Stromal cell of bone marrow (primary cell): ENCODE measurements around the gene RASSF3.

Experiments used
- DNase-seq: peaks from one replicate; pipeline ENCODE4 v3.0.0-alpha.2; 2012; ENCODE audit warnings: low read depth

Gene RASSF3

DNA sequence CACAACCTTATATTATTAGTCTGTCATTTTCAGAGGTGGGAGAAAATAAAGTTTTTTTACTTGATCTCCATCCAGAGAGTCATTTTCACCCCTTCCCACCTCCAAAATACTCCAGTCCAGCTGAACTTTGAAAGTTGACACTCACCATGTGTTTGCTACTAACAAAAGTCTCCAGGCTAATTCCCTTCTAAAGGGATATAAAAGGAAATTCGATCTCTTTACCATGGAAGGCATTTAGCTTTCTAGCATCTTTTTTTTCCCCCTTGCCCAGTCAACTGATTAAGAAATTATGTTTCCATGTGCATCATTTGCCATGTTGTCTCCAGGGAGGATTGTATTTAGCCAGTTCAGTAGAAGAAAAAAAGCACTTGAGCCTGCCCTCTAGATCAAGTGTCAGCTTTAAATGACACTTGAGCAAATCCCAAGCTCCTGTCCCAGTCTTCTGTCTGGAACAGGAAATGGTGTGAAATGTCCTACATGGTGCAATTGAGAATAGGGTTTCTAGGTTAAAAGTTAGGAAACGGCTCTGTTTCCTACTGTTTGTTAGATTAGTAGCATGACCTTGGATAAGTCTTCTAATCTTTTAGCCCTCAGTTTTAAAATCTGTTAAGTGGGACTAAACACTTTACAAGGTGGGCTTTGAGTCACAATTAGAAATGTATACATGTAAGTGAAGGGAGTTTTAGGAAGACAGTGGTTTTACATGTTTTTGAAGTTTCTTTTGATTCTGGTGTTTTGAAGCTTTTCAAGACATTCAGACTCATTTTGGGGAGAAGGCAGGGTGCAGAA, 81.7 kb downstream of the RASSF3 start:
- no peak for DNase-seq

DNA sequence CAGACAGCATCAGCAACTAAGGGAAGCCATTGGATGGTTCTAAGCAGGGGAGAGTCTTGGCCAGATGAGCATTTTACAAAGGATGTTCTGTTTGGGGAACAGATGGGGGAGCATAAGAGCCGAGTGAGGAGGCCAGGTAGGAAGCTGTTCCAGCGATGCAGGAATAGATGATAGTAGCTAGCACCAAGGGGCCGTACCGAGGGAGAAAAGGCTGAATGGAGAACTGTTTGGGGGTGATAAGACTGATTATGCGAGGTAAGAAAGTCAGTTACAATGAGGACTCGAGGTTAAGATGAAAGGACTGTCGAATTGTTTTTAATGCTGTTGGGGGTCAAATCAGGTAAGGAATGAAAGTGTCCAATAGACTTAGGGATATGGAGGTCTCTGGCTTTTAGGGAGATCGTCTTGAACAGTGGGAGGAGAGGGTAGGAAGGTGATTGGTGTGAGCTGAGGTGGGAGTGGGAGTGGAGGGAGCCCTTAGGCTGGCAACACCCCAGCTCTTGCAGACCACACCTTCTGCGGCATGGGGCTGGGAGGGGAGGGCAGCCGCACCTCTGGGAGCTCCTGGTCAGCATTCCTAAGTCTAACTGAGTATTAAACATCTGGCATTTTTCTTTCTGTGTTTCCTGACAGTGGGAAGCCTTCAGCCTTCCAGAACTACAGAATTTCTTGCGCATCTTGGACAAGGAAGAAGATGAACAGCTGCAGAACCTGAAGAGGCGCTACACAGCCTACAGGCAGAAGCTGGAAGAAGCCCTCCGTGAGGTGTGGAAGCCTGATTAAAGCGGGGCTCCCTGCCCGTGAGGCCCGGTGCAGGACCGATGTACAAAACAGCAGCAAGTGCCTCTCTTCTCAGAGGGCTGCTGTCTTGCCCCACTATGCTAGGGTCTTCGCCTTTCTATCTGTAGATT, 84.1 kb downstream of the RASSF3 start:
- no peak for DNase-seq

DNA sequence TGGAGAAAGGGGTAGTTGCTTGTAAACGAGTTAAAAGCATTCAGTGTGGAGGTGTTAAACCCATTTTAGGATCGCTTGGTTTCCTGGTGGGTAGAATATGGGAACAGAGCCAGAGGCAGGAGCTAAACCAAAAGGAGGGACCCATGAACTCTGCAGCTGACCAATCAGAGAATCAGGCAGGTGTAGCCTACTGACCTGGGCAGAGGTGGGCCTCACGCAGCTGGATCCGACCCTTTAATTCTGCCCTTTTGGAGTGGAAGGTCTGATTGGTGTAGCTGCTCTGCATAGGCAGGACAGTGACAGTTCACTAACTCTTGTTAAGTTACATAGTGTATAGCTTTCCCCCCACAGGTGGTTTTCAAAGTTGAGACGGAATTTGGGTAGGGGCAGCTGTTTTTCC, 85.3 kb downstream of the RASSF3 start:
- no peak for DNase-seq

DNA sequence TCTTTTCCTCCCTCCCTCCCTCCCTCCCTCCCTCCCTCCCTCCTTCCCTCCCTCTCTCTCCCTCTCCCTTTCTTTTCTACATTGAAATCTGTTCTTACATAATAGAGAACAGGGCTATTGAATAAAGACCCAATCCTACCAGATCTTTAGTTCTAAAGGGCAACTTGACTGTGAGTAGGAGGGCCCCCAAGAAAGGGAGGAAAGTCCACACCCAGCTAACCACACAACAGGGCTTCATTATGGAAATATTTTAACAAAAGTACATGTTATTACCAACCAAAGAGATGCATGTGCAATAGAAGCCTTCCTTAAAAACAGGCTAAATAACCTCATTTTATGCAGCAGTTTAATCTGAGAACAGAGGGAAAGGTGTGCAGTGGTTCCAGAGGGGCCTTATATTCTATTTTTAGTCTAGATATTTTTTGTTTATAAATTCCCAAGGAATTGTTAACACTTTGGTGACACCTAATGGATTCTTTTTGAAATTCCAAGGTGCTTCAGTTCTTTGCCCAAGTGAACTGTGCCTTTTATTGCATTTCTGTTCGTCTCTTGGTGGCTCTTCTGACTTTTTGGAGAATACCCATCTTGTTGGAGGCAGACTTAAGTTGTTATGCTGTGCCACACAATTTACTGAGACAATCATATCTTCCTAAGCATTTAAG, 85.9 kb downstream of the RASSF3 start:
- DNase-seq, result no peak

DNA sequence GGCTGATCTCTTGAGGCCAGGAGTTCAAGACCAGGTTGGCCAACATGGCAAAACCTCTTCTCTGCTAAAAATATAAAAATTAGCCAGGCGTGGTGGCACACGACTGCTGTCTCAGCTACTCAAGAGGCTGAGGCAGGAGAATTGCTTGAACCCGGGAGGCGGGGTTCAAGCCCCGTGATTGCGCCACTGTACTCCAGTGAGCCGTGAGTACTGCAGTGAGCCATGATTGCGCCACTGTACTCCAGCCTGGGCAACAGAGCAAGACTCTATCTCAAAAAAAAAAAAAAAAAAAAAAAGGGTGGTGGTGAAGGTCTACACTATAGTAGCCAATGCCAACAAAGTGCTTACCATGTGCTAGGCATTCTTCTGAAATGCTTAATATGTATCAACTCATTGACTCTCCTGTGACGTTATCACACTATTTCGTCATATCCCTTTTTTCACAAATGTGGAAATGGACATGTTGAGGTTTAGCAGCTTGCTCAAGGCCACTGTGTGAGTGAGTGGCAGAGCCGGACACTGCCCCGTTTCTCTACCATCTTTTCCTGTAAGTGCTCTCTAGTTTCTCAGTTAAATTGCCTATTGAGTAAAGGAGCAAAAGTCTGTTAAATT, 89.3 kb downstream of the RASSF3 start:
- no peak for DNase-seq

DNA sequence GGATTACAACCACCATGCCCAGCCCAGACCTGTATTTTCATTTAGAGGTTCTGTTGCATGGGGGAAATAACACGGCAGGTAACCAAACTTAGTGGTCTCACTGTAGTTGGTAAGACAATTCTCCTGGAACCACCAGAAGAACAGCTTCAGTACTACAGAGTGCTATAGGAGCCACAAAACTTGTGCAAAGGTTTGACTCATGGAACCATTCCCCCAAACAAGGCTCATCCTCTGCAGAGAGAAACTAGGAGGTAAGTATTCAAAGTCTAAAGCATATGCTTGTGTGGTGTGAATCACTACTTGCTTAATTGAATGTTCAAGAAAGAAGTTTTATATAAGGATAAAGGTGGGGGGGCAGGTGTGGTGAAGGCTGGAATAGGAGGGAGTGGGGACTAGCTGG, 90.2 kb downstream of the RASSF3 start:
- DNase-seq, result no peak

DNA sequence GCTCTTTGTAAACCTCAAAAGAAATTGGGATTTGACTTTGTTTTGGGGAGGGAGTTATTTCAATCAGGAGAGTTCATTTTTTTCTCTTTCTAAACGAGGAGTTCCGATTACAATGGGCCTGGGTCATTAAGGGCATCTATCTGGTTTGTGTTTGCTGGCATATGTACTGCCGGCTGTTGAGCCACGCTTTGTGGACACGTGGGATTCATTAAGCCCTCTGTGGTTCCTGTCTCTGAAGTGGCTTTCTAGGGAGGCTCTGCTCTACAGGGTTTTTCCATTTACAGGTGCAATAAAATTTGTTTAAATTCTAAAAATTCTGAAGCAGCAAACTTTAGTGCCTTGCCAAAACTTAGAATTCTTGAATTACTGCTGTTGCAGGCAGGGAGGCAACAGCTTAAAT, 91.0 kb downstream of the RASSF3 start:
- DNase-seq, result no peak

DNA sequence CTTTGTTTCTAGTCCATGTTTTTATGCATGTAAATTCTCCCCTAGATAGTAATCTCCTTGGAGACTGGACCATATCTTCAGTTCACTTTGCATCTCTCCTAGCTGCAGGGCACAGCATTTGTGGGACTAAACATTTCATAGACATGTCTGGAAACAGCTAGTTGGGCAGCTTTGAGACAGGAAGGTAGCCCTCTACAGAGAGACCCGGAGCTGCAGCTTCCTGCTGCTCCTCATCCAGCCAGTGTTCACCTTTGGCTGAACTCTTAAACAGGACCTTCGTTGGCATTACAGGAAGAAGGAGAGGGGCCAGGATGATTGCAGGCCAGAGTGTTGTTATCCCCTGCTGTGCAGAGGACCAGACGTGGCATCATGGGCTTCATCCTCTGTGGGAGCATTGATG, 96.0 kb downstream of the RASSF3 start:
- DNase-seq, result no peak

DNA sequence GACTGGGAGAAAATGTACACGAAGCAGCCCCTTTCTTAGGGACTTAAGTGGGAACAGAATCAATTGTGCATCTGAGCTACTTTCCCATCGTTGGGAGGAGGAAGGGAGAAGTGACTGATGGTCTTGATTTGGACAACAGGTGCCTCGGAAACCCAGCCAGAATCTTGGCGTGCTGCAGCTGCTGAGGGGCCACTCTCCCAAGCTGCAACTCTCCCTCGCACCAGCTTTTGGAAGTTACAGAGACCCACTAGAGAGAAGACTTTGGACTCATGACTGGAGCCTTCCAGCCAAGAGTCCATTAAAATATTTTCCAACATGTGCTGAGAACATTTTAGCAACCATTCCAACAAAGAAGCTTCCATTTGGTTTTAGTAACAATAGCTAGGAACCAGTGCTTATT, 96.6 kb downstream of the RASSF3 start:
- no peak for DNase-seq

DNA sequence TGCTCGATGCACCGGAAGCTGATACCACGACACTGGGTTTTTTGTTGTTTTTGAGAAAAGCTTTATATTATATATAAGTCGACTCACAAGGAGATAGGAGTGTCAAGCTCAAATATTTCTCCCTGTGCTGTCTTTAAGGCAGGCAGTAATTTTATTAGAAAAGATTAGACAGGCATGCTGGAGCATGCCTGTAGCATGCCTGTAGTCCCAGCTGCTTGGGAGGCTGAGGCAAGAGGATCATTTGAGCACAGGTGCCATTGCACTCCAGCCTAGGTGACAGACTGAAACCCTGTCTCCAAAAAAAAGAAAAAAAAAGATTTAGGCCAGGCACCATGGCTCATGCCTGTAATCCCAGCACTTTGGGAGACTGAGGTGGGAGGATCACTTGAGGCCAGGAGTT, 97.1 kb downstream of the RASSF3 start:
- DNase-seq, result no peak

DNA sequence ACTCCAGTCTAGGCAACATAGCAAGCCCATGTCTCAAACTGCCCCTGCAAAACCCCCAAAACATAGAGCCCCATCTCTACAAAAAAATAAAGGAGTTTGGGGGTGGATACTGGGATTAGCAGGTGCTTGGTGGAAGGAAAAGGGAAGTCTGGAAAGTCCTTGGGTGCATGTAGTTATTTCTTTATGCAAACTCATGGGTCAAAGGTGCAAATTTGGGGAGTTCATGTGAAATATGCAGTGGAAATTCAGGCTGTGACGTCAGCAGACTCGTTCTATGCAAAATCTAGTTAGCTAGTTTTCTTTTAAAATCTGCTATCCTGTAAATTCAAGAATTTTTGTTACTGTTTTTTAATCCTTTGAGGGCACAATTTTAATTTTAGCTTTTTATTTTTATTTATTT, 97.6 kb downstream of the RASSF3 start:
- DNase-seq, result no peak

DNA sequence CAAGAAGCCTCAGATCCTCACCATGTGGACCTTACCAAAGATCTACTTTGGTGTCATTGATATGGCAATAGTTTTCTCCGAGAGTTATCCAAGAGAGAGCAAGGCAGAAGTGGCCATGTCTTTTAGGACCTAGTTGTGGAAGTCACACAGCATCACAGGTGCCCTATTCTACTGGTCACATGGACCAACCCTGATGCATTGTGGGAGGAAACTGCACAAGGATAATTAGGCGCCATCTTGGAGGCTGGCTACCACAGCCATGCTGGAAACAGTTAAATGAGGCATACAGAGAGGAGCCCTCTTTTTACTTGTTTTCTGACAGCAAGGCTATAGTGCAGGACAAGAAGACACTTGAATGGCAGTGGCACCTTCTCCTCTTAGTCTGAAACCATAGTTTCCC, 99.1 kb downstream of the RASSF3 start:
- no peak for DNase-seq

DNA sequence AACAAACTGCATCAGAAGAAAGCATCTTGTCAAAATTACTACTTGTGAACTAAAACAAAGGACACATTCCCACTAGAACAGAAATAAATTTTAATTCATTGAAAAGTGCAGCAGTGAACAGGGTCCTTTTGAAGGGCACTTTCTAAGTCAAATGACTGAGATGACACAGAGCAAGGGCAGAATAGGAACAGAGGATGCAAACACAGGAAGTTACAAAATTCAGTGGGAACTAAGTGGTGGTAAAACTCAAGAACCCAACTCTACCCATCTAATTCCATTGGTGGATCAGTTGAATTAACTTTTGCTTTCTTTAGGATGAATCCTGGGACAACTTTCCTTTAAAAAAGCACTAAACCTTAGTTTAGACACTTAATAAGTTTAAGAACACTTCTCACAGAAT, 103.1 kb downstream of the RASSF3 start:
- no peak for DNase-seq

DNA sequence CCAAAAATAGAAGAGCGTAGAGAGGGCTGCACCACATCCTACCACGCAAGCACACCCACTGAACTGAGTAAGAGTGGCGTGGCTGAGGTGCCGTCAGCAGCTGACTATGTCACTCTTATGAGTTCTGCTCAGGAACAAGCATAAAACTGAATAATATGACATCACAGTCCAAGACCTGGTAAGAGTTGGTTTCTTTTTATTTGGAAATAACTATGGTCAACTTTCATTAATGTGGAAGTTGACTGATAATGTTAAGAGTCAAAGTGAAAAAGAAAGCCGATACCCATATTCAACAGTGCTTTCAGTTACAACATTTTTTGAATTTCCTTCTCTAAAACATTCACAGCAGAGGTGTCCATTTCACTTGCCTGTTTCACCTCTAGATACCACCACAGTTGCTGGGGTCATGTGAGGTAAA, 104.3 kb downstream of the RASSF3 start:
- DNase-seq, result no peak

DNA sequence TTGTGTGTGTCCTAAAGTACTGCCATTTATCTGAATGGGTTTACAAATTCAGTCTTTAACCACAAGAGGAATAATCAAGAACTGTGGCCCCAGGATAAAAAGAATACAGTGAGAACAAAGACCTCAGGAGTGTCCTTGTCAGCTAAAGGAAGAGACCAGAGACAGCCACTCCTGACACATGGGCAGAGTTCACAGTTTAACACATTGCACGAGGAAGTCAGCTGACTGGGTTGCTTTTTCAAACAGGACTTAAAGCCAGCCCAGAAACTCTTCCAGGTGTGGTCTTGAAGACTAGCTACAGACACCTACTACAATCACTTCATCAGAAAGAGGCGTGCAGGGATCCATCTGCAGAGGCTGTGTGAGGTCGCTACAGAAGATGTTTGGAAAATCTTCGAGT, 106.1 kb downstream of the RASSF3 start:
- no peak for DNase-seq

DNA sequence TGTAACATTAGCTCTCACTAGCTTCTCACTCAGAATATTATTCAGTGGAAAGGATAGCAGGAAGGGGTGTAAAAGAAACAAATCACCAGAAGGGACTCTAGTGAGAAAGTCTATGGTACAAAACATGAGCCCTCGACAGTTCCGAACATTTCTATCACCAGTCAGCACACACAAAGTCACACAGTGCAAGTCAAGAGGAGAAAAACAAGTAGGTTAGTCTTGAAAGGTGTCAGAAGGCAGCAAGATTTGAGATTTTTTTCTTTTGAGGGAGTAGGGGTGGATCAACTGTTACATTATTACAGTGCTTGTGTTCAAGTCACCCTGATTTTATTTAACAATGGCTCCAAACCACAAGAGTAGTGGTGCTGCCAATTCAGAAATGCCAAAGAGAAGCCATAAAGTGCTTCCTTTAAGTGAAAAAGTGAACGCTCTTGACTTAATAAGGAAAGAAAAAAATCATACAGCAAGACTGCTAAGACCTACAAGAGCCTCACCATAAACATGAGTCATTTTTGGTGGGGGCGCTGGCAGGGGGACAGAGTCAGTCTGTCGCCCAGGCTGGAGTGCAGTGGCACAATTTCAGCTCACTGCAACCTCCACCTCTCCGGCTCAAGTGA, 106.7 kb downstream of the RASSF3 start:
- DNase-seq, result no peak

DNA sequence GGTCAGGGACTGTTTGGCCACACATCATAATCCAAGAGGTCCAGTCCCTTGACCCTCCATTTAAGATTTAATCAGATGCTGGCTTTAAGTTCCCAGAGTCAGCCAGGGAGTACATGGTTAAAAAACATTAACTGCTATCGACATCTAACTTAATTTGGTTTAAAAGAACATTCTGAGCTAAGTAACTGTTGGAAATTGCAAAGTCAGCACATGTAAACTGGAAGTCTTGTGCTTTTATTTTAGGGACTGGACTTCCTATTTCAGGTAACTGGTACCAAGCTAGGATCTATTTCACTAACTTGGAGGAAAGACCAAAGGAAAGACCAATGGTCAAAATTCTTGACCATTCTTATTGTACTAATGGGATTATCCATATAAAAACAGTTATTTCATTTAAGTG, 108.4 kb downstream of the RASSF3 start:
- no peak for DNase-seq

DNA sequence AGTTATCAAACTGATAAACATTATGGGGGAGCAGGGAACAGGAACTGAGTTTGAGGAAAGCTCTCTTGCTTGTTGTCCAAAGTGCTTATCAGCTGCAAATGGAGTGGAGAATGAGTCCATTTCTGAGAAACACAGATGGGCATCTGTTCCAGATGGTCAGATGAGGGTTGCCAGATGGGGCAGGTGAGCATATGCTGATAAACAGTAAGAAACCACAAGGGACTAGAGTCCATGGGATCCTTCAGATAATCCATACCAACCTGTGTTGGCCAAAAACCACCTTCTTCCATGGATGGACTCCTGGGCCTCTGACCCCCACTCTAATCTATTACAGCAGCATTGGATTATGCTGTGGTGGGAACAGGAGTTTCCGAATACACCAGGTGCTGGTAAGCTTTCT, 110.6 kb downstream of the RASSF3 start:
- no peak for DNase-seq

DNA sequence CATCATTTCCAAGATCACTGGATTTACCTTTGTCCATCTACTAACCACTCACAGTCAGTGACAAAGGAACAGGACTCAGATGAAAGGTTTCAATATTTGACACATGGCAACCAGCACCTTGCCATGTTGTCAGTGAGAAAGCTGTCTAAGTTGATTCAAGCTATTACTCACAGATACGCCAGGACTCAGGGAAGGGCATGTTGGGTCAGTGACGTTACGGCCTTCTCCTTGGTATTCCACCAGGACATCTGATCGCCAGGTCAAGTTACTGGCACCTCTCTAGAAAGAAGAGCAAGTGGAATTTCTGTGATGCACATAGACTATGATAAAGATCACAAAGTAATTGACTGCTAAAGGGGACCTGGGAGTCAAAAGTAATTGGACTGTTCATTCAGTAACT, 112.5 kb downstream of the RASSF3 start:
- DNase-seq, result no peak

DNA sequence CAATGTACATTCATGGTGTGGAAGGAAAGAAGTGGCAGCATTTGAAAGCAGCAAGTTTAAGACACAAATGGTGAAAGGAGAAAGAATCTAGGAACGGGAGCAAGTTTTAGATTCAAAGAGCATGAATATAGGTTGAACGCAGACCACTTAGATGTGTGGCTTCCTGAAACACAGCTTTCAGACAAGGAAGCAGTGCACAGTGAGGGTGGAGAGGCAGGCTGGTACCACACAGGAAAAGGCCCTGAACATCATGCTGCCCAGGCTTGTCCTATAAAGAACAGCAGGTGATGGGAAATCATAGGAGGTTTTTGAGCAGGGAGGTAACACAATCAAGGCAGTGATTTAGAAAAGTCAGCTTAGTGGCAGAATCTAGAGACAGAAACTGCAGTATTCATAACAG, 113.3 kb downstream of the RASSF3 start:
- no peak for DNase-seq

DNA sequence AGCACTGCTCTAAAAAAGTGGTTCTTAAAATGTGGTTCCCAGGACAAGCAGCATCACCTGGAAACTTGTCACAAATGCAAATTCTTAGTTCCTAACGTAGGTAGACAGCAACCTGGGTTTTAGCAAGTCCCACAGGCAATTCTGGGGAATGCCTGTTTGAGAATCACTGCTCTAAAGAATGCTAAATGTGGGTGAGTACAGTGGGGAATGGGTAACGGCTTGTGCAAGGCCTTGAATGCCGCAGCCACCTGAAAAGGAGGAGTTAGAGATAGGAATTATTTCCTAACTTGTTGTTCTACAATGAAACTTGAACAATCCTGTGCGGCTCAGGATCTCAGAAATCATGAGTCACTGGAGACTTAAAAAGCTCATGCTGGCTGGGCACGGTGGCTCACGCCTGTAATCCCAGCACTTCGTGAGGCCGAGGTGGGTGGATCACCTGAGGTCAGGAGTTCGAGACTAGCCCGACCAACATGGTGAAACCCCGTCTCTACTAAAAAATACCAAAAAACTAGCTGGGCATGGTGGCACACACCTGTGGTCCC, 114.0 kb downstream of the RASSF3 start:
- no peak for DNase-seq
